ENCODE results near the gene XYLT1.

The XYLT1 gene

GRCh38 chr16:17452922-17453321 lies 17.8 kb downstream of the XYLT1 start:
- Histone ChIP-seq H3K4me3 (ENCODE audit: low read depth, low read length) (no peak overlapping the region), H3K36me3 (replicated peaks) (no peaks in the 10 kb centered on the region), H3K27ac (no peak overlapping the region), H3K27me3 (replicated peaks) (no peaks in the 10 kb centered on the region)
- no peak for DNase-seq
- no peak for TF ChIP-seq CTCF (IDR thresholded peaks at IDR 0.05; ENCODE audit: low read depth, low read length, missing control alignments)
- in situ Hi-C loops (cut with HindIII; ENCODE audit: low pct_ligation_motif_present, low sequenced_read_pairs): no loop called here

GRCh38 chr16:17451843-17452242 lies 18.9 kb downstream of the XYLT1 start:
- in situ Hi-C loops (cut with HindIII; ENCODE audit: low pct_ligation_motif_present, low sequenced_read_pairs): no loop called here
- no peak for TF ChIP-seq CTCF (IDR thresholded peaks at IDR 0.05; ENCODE audit: low read depth, low read length, missing control alignments)
- Histone ChIP-seq H3K27me3 (replicated peaks) (no peaks in the 10 kb centered on the region), H3K36me3 (replicated peaks) (no peaks in the 10 kb centered on the region), H3K27ac (no peak overlapping the region), H3K4me3 (ENCODE audit: low read depth, low read length) (no peak overlapping the region)
- DNase-seq: no peak

GRCh38 chr16:17450291-17450690 lies 20.5 kb downstream of the XYLT1 start:
- Histone ChIP-seq H3K36me3 (replicated peaks) (no peaks in the 10 kb centered on the region), H3K27me3 (replicated peaks) (no peaks in the 10 kb centered on the region), H3K27ac (no peak overlapping the region), H3K4me3 (ENCODE audit: low read depth, low read length) (no peak overlapping the region)
- in situ Hi-C loops (cut with HindIII; ENCODE audit: low pct_ligation_motif_present, low sequenced_read_pairs): no loop called here
- TF ChIP-seq CTCF (IDR thresholded peaks at IDR 0.05; ENCODE audit: low read depth, low read length, missing control alignments): no peak
- DNase-seq: no peak

GRCh38 chr16:17448640-17449638 lies 21.8 kb downstream of the XYLT1 start:
- TF ChIP-seq CTCF (IDR thresholded peaks at IDR 0.05; ENCODE audit: low read depth, low read length, missing control alignments): no peak
- Histone ChIP-seq H3K27ac (no peak overlapping the region), H3K4me3 (ENCODE audit: low read depth, low read length) (no peak overlapping the region), H3K27me3 (replicated peaks) (no peaks in the 10 kb centered on the region), H3K36me3 (replicated peaks) (no peaks in the 10 kb centered on the region)
- no peak for DNase-seq
- in situ Hi-C loops (cut with HindIII; ENCODE audit: low pct_ligation_motif_present, low sequenced_read_pairs): no loop called here

GRCh38 chr16:17447101-17447569 lies 23.6 kb downstream of the XYLT1 start:
- no peak for TF ChIP-seq CTCF (IDR thresholded peaks at IDR 0.05; ENCODE audit: low read depth, low read length, missing control alignments)
- in situ Hi-C loops (cut with HindIII; ENCODE audit: low pct_ligation_motif_present, low sequenced_read_pairs): no loop called here
- H3K27ac ChIP-seq: no peak overlapping the region
- H3K4me3 ChIP-seq (ENCODE audit: low read depth, low read length): no peak overlapping the region
- DNase-seq: no peak
- no peaks in the 10 kb centered on the region for H3K36me3 ChIP-seq (replicated peaks)
- no peaks in the 10 kb centered on the region for H3K27me3 ChIP-seq (replicated peaks)

All from brain microvascular endothelial cell (primary cell).